Caki2 (cell line): ENCODE data around the gene EFCAB8. TPM values are rescaled to one million over a fixed set of nuclear protein-coding genes. Genes with fewer than 3 reads are reported as not detected.

Experiments
- DNase-seq: peaks from one replicate; pipeline ENCODE4 v3.0.0-alpha.2; 2015; ENCODE audit warnings: low read depth
- in situ Hi-C: cut with HindIII; loops from 2 replicates; pipeline ENCODE4 v1.10.0; 2016; ENCODE audit warnings: low sequenced_read_pairs, low pct_unique_long_range_greater_than_20kb, mixed read lengths
- total RNA-seq: library from RNA; depleted of rRNA; stranded (reverse); fragments of >200 nt; shearing (Covaris generic); gene quantifications from 2 replicates; pipeline ENCODE4 v1.2.3, GENCODE V29; 2014; ENCODE audit warnings: low replicate concordance

Gene EFCAB8
- total RNA-seq, 1 experiment from 2014 or later: not detected

- DNase-seq: no peak
- in situ Hi-C loops: no loop called here
Observed at GRCh38 chr20:32879538-32879937, 20.8 kb downstream of the EFCAB8 start.

DNA sequence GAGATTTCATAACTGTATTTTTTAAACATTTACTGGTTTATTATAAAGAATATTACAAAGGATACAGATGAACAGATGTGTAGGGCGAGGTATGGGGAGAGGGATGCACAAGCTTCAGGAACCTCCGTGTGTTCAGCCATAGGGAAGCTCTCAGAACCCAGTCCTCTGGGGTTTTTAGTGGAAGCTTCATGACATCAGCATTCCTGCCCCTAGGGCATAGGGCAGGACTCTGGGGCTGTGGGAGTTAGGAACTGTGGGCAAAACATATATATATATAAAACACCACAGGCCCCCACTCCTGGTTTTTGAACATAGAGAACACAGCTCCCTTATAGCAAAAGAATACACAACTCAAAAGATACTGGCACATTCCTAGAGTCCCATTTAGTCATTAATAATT, 21.9 kb downstream of the EFCAB8 start:
- in situ Hi-C loops: no loop called here
- no peak for DNase-seq

GRCh38 chr20:32883081-32883480, 24.4 kb downstream of the EFCAB8 start:
- in situ Hi-C loops: no loop called here
- DNase-seq: no peak

DNA sequence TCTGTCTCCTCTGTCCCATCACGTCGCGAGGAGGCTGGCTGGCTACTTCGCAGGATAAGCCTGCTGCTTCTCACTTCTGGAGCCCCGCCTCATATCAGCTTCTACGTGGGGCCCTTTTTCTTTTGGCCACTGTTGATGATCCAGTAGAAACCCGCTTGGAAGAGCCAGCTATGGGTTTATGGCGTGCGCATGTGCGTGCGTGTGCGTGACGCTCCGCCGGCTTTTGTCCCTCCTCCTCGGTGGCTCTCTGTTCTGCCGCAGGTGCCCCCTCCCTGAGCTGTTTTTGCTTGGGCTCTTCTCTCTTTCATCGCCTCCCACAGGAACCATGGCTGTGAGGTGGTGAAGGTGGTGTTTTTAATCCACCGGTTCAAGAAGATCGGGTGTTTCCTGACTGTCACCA, 26.5 kb downstream of the EFCAB8 start:
- no peak for DNase-seq
- in situ Hi-C loops: no loop called here

DNA sequence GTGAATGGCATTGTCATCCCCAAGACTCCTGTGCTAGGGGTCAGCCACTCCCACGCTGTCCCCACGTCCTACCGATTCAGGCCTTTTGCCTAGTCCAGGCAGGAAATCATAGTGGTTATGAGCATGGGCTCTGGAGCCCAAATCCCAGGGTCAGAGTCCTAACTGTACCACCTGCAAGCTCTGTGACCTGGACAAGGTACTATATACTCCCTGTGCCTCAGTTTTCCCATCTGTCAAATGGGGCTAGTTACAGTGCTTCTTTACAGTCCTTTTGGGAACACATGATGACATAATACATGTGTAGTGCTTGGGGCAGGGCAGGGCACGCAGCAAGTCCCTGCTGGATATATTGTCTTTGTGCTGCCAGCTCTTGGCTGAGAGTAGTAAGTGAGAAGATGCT, 27.2 kb downstream of the EFCAB8 start:
- in situ Hi-C loops: no loop called here
- no peak for DNase-seq

DNA sequence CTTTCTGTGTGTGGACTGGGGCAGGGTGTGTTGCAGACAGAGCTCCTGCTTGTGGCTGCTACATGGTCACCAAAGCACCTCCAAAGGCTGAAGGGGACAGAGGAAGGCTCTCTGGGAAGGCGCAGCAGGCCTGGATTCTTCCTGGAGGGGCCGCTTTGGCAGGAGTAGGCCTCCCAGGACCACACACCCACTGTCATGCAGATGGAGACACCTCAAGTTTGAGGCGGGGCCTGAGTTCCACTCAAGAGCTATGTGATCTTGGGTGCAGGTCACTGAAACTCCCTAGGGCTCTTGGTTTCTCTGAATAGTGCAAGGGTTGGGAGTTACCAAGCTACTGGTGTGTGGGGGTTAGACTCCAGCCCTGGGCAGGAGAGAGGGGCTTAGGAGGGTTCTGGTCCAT, 27.9 kb downstream of the EFCAB8 start:
- DNase-seq: no peak
- in situ Hi-C loops: no loop called here

- in situ Hi-C loops: no loop called here
- no peak for DNase-seq
Observed at GRCh38 chr20:32887492-32887891, 28.8 kb downstream of the EFCAB8 start.

DNA sequence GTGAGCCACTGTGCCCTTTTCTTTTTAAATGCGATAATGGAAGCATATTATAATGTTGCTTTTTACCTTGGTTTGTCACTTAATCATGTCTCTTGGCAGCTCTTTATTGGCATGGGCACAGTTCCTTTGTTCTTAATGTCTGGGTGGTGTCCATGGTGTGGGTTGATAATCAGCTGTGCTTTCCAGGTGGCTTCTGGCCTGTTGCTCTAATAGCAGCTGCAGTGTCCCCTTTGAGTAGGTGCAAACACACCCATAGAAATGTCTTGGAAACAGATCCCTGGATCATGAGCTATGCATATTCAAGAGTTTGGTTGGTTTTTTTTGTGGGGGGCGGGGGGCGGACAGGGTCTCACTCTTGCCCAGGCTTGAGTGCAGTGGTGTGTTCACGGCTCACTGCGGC, 29.9 kb downstream of the EFCAB8 start:
- in situ Hi-C loops: no loop called here
- DNase-seq: no peak

DNA sequence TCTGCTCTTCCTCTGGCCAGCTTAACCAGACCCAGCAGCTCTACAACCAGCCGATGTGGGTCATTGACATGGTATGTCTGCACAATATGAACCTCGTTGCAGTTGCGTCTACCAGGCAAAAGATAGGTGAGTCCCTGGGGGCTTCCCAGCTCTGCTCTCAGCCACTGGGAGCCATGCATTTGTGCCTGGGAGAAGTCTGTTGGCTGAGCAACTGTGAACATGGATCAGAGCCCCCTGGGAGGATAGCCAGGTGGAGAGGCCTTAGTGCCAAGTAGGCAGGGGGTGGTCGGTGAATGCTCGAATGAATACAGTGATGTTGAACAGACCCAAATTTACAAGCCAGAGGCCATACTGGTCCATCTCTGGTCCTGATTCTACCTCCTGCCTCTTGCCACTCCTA, 30.6 kb downstream of the EFCAB8 start:
- in situ Hi-C loops: no loop called here
- no peak for DNase-seq

GRCh38 chr20:32891491-32891890, 32.8 kb downstream of the EFCAB8 start:
- in situ Hi-C loops: no loop called here
- DNase-seq: no peak

GRCh38 chr20:32891926-32892660, 33.4 kb downstream of the EFCAB8 start:
- in situ Hi-C loops: no loop called here
- DNase-seq: no peak

DNA sequence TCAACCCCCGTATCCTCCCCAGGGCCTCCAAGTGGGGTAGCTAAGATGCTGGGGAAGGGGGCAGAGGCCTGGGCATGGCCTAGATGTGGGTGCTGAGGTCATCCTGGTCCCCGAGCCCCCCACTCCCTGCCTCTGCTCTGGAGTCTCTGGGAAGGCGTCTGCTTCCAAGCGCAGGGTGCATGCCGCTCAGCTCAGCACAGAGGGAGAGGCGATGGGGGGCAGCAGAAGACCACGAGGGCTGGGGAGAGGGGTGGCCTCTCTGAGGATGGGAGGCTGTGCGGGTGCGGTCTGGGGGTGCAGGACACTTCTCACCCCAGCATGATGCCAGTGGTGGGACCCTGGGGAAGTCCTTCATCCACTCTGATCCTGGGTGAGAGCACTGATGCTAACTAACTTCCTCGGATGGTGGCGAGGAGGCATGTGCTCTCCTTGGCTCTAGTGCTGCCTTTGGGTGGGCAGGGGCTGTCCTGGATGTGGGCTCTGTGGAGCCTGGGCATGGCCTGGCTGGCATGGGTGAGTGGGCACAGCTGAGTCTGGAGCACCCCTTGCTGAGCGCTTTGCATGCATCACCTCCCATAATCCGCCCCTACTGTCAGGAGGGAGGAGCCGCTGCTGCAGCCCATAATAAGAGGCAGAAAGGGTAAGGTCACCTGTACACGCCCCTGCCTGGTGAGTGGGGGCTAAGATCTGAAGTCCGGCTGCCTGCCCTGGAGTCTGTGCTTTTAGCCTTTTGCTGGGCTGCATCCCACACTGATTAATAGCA, 34.7 kb downstream of the EFCAB8 start:
- no peak for DNase-seq
- in situ Hi-C loops: no loop called here

DNA sequence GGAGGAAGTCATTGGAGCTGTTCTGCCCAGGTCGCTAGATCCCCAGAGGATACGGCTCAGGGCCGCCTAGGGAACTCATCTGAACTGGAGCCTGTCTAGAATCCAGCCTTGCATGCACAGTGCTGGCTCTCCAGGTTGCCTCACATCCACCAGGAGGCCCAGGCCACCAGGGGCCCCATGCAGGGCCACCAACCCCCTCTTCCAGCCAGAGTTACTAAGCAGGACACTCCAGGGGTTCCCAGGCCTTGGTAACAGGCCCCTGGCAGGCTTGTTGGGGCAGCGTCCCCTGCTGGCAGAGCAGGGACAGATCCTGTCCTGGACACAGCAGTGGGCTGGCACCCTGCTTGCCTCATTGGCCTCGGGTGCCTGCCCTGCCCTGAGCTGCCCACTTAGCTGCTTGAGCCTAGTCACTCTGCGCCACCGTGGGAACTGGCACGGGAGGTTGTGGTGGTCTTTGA, 35.3 kb downstream of the EFCAB8 start:
- in situ Hi-C loops: no loop called here
- no peak for DNase-seq

DNA sequence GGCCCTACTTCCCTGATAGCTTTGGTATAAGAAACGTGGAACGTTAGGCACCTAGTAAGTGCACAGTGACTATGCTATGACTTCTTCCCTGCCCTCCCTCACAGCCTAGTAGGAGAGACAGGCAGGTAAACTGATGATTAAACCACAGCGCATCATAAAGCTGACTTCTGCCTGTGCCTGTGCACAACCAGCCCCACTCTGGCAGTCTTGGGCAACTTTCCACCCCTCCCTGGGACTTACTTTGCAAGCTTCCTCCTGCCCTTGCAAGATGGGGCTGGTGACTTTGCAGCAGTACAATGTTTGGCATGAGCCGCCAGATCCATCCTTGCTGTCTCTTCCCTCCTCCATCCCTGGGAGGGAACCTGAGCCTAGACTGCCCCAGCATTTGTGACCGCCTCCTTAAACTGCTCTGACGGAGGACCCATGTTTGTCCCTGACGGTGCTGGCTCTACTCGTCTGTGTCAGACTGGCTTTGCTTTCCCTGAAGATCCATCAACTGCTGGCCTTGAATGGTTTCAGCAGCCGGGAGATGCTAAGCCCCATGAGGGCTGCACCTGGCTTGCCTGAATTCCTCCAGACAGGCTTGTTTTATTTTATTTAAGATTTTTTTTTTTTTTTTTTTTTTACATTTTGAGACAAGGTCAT, 36.1 kb downstream of the EFCAB8 start:
- in situ Hi-C loops: no loop called here
- no peak for DNase-seq

GRCh38 chr20:32896521-32897280, 38.0 kb downstream of the EFCAB8 start:
- in situ Hi-C loops: no loop called here
- DNase-seq: no peak

DNA sequence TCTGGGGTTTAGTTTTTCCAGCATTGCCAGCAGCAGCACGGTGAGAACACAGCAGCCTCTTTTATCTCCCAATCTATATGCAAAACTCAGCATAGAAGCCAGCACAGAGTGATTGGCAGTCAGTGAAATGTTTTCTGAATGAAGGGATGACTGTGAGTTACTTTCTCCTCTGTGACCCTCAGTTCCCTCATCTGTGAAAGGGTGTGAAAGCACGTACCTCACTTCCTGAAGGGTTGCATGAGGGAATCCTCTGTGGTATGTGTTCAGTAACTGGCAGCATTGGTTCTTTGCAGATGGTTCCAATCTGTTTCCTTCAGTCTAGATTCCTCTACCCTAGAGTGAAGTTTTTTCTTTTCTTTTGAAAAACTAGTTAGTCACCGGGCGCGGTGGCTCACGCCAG, 40.0 kb downstream of the EFCAB8 start:
- in situ Hi-C loops: no loop called here
- DNase-seq: no peak

GRCh38 chr20:32902456-32903420, 44.0 kb downstream of the EFCAB8 start:
- in situ Hi-C loops: no loop called here
- DNase-seq: peak; percentile 17
